Kidney (tissue), 14 donors: ENCODE results near the gene TBL1X. TPM values are rescaled to one million over a fixed set of nuclear protein-coding genes. Genes with fewer than 3 reads are reported as not detected.

Experiments used
- DNase-seq, 5 donors: peaks; one replicate each; pipeline ENCODE4 v3.0.0-alpha.2; 2013 to 2020
- FAIRE-seq: peaks from 2 replicates; lab custom pipeline; 2012; peaks lifted over from hg19 to GRCh38; lab: Jason Lieb, UNC
- H3K27ac ChIP-seq, 2 donors: one replicate each; pipeline ENCODE4 v1.7.0; 2013; ENCODE audit warnings: low read depth in 2 of 2, low read length in 2 of 2, inconsistent platforms in 1 of 2
- H3K27me3 ChIP-seq: one replicate; pipeline ENCODE4 v1.7.1; 2013; ENCODE audit warnings: low read length, inconsistent platforms; ENCODE audit not compliant: control insufficient read depth, insufficient read depth
- H3K36me3 ChIP-seq, 3 donors: one replicate each; pipeline versions ENCODE4 v1.7.0 to v1.7.1; 2013; ENCODE audit warnings: low read length in 3 of 3, control low read depth in 1 of 3, inconsistent platforms in 1 of 3; ENCODE audit not compliant: insufficient read depth in 3 of 3, control insufficient read depth in 2 of 3
- H3K4me1 ChIP-seq, 3 donors: one replicate each; pipeline versions ENCODE4 v1.7.0 to v1.7.1; 2013; ENCODE audit warnings: low read length in 3 of 3, inconsistent platforms in 1 of 3, low read depth in 1 of 3; ENCODE audit not compliant: control insufficient read depth in 2 of 3, insufficient read depth in 2 of 3
- H3K4me3 ChIP-seq, 3 donors: one replicate each; pipeline versions ENCODE4 v1.7.0 to v1.8.1; 2013; ENCODE audit warnings: low read length in 3 of 3, control low read depth in 1 of 3, inconsistent platforms in 1 of 3
- H3K9ac ChIP-seq, 3 donors: one replicate each; pipeline versions ENCODE4 v1.7.0 to v1.7.1; 2013; ENCODE audit warnings: low read length in 3 of 3, control low read depth in 1 of 3, inconsistent platforms in 1 of 3
- H3K9me3 ChIP-seq, 3 donors: one replicate each; pipeline versions ENCODE4 v1.7.0 to v1.7.1; 2013; ENCODE audit warnings: low read length in 3 of 3, control low read depth in 1 of 3, inconsistent platforms in 1 of 3; ENCODE audit not compliant: control insufficient read depth in 2 of 3, insufficient read depth in 1 of 3
- intact Hi-C: fragments of 100-400 bp; cut with DNase I; formaldehyde crosslinking; loops from one replicate; pipeline ENCODE4 v1.11.1; 2022
- polyA plus RNA-seq: library from polyadenylated mRNA; stranded (reverse); fragments of 350-450 nt; fragmentation: Illumina TruSeq; extraction: RNeasy Lipid Tissue Mini Kit (QIAGEN cat#74804); gene quantifications from one replicate; pipeline ENCODE4 v1.2.3, GENCODE V29; 2014; ENCODE audit warnings: low read depth, low replicate concordance; ENCODE audit not compliant: insufficient read depth
- total RNA-seq: library from RNA; stranded (reverse); fragmentation: NEBNext Ultra II Directional; extraction: Animal tissue kit (Norgen Biotek cat#: 25700); gene quantifications from one replicate; pipeline ENCODE4 v1.2.1, GENCODE V29; 2021
- TF ChIP-seq, protein P1 (sequence below): IDR thresholded peaks from 3 replicates; pipeline ENCODE4 v1.5.1; 2012; ENCODE audit warnings: mild to moderate bottlenecking, moderate library complexity, borderline replicate concordance; ENCODE audit not compliant: insufficient read depth; ENCODE audit errors: extremely low read depth
- donor health status: control.
- donor health status: control.
- donor health status: control.
- donor health status: control.
- donor health status: control.
- donor health status: DM: yes; HTN: yes; CAD: no.
- donor health status: Normal renal cell carcinoma (clear cell type).

TBL1X gene
- total and polyA plus RNA-seq, 2 donors from 2014 or later: 12.5 to 43.0 TPM

DNA sequence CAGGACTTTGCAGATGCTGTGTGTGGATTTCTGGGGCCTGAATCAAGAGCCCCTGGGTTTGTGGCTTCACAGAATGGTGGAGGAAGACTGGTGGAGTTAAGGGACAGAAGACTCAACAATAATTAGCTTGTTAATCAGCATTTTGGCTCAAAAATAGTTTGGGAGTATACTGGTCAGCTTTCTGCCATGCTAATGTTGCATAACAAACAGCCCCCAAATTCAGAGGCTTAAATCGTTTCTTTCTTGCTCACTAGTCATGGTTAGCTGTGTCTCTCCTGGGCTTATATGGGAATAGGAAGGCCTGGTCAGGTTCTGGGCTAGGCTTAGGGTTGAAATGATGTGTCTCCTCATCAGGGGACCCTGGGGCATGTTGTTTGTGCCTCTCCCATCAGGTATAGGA is 24.4 kb downstream of the TBL1X start:
- Histone ChIP-seq H3K9ac (no peak overlapping the region), H3K27me3 (no peaks in the 10 kb centered on the region), H3K36me3 (no peaks in the 10 kb centered on the region), H3K27ac (no peak overlapping the region), H3K4me3 (no peak overlapping the region), H3K9me3 (no peaks in the 10 kb centered on the region), H3K4me1 (peaks cover 0 to 5% (median 2%) of the 10 kb centered on the region in 3 donors)
- no peak for DNase-seq
- TF ChIP-seq, protein P1, sequence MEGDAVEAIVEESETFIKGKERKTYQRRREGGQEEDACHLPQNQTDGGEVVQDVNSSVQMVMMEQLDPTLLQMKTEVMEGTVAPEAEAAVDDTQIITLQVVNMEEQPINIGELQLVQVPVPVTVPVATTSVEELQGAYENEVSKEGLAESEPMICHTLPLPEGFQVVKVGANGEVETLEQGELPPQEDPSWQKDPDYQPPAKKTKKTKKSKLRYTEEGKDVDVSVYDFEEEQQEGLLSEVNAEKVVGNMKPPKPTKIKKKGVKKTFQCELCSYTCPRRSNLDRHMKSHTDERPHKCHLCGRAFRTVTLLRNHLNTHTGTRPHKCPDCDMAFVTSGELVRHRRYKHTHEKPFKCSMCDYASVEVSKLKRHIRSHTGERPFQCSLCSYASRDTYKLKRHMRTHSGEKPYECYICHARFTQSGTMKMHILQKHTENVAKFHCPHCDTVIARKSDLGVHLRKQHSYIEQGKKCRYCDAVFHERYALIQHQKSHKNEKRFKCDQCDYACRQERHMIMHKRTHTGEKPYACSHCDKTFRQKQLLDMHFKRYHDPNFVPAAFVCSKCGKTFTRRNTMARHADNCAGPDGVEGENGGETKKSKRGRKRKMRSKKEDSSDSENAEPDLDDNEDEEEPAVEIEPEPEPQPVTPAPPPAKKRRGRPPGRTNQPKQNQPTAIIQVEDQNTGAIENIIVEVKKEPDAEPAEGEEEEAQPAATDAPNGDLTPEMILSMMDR: no peak
- FAIRE-seq: no peak
- intact Hi-C loops: no loop called here

DNA sequence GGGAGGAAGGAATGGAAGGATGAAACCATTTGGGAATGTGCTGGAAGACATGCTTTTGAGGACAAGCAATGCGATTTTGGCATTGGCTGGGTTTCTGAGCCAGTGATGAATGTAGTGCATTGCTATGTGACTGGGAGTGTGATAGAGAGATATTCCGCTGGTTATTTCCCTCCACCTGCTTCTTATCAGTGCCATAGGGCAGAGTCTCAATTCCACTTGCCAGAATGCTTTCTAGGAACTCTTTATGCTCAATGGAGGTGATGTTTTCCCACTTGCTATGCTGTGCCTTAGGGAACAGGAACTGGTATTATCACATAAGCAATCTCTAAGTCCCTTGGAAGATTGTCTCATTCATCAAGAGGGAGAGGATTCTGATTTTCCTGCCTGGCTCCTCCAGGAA is 28.0 kb downstream of the TBL1X start:
- Histone ChIP-seq H3K4me1 (peaks cover 0 to 5% (median 2%) of the 10 kb centered on the region in 3 donors), H3K4me3 (no peak overlapping the region), H3K9ac (no peak overlapping the region), H3K36me3 (no peaks in the 10 kb centered on the region), H3K27ac (no peak overlapping the region), H3K9me3 (no peaks in the 10 kb centered on the region), H3K27me3 (no peaks in the 10 kb centered on the region)
- DNase-seq (no peak), FAIRE-seq (no peak)
- TF ChIP-seq, protein P1: no peak
- intact Hi-C loops: no loop called here

DNA sequence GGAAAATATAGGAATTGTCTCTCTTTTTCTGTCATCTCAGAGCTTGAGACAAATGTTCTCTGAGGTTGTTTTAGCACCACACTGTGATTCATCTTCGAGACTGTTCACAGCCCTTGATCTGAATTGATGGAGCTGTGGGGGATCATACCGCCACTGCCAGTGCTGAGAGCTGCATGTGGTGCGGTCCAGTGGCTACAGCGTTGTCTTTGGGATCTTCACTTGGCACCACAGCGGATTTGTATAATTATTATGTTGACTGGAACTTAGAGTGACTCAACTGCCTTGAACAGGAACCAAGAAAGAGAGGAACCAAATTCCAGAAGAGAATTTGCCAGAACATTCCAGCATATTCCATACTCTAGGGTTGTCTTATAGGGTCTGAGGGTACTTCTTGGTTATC is 29.1 kb downstream of the TBL1X start:
- Histone ChIP-seq H3K9ac (no peak overlapping the region), H3K9me3 (no peaks in the 10 kb centered on the region), H3K27ac (no peak overlapping the region), H3K36me3 (no peaks in the 10 kb centered on the region), H3K27me3 (no peaks in the 10 kb centered on the region), H3K4me3 (no peak overlapping the region), H3K4me1 (peaks cover 0 to 5% (median 3%) of the 10 kb centered on the region in 3 donors)
- no peak for DNase-seq
- no peak for FAIRE-seq
- TF ChIP-seq, protein P1: no peak
- intact Hi-C loops: no loop called here

DNA sequence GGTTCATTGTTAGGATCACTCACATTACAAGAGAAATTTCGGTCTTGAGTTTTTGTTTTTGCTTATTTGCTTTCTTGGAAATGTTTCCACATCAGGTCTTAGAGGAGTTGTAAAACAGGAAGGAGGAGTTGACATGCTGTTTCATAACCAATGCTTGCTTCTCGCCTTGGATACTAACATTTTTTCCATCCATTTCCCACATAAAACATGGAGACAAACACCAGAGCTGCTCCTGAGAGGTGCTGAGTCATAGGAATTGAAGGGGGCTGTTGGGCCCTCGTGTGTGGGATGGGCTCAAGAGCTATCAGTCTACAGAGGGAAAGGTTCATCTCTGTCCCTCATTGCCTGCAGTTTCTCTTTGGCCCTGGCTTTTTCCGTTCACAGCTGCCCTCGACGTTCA is 29.9 kb downstream of the TBL1X start:
- FAIRE-seq (no peak), DNase-seq (no peak)
- H3K4me1 ChIP-seq: peaks cover 0 to 5% (median 4%) of the 10 kb centered on the region in 3 donors
- no peak overlapping the region for H3K27ac ChIP-seq
- no peaks in the 10 kb centered on the region for H3K36me3 ChIP-seq
- H3K4me3 ChIP-seq: no peak overlapping the region
- TF ChIP-seq, protein P1: no peak
- no peak overlapping the region for H3K9ac ChIP-seq
- H3K27me3 ChIP-seq: no peaks in the 10 kb centered on the region
- intact Hi-C loops: no loop called here
- H3K9me3 ChIP-seq: no peaks in the 10 kb centered on the region
